H1 (cell line): ENCODE measurements around the gene CTAG1A. TPM values are rescaled to one million over a fixed set of nuclear protein-coding genes. Genes with fewer than 3 reads are reported as not detected.

Source experiments
- CTCF ChIA-PET: fragments of 300-600 bp; sonication (Branson Sonifier 250); formaldehyde crosslinking; loops from one replicate; lab custom pipeline; 2021; ENCODE audit not compliant: partially characterized antibody; lab: Charles Lee
- POLR2A ChIA-PET: fragments of 300-600 bp; sonication (Branson Sonifier 250); formaldehyde crosslinking; loops from one replicate; lab custom pipeline; 2021; ENCODE audit warnings: inconsistent platforms; ENCODE audit not compliant: partially characterized antibody; lab: Charles Lee
- DNase-seq, 2 experiments: peaks; one replicate each; pipeline versions ENCODE4 v3.0.0 to v3.0.0-alpha.2; 2010 to 2022; ENCODE audit warnings: low spot score in 2 of 2, low read depth in 1 of 2, mixed read lengths in 1 of 2
- FAIRE-seq: peaks from 2 replicates; lab custom pipeline; 2011; peaks lifted over from hg19 to GRCh38; lab: Jason Lieb, UNC
- H2AFZ ChIP-seq: 2 replicates; pipeline ENCODE4 v1.8.1; 2012; ENCODE audit warnings: low read length, inconsistent platforms
- H2AK5ac ChIP-seq: 2 replicates; pipeline ENCODE4 v1.6.1; 2013; ENCODE audit warnings: low read depth, low read length
- H2BK120ac ChIP-seq: replicated peaks from 2 replicates; pipeline ENCODE3; 2013; ENCODE audit warnings: low read depth, low read length, inconsistent platforms
- H2BK12ac ChIP-seq: 2 replicates; pipeline ENCODE4 v1.6.1; 2013; ENCODE audit warnings: low read depth, low read length
- H2BK15ac ChIP-seq: 2 replicates; pipeline ENCODE4 v1.6.1; 2013; ENCODE audit warnings: low read length
- H2BK20ac ChIP-seq: 2 replicates; pipeline ENCODE4 v1.6.1; 2013; ENCODE audit warnings: low read length
- H2BK5ac ChIP-seq: 2 replicates; pipeline ENCODE4 v1.6.1; 2013; ENCODE audit warnings: low read depth, low read length
- H3K14ac ChIP-seq: 2 replicates; pipeline ENCODE4 v1.6.1; 2013; ENCODE audit warnings: inconsistent platforms; ENCODE audit not compliant: insufficient read length
- H3K18ac ChIP-seq: 2 replicates; pipeline ENCODE4 v1.6.1; 2013; ENCODE audit warnings: low read length; ENCODE audit errors: extremely low read depth
- H3K23ac ChIP-seq: 2 replicates; pipeline ENCODE4 v1.6.1; 2013; ENCODE audit warnings: inconsistent platforms; ENCODE audit not compliant: insufficient read length
- H3K23me2 ChIP-seq: 2 replicates; pipeline ENCODE4 v1.6.1; 2013; ENCODE audit warnings: low read depth, low read length
- H3K27ac ChIP-seq: 2 replicates; pipeline ENCODE4 v1.6.1; 2011; ENCODE audit warnings: low read depth, low read length, inconsistent platforms
- H3K27me3 ChIP-seq, 4 experiments: replicated peaks in 1 of 4; 1 replicate in 1 of 4; 2 replicates in 3 of 4; pipeline versions ENCODE4 v1.6.1 to v1.8.1; 2011 to 2013; ENCODE audit warnings: low read length in 3 of 4, mild to moderate bottlenecking in 3 of 4, inconsistent platforms in 2 of 4, mixed read lengths in 2 of 4, moderate library complexity in 1 of 4; ENCODE audit not compliant: control insufficient read depth in 3 of 4, insufficient read depth in 3 of 4; ENCODE audit errors: extremely low read depth in 1 of 4
- H3K36me3 ChIP-seq, 4 experiments: 2 replicates each; pipeline versions ENCODE4 v1.6.1 to v1.8.1; 2011 to 2013; ENCODE audit warnings: mild to moderate bottlenecking in 4 of 4, low read length in 3 of 4, moderate library complexity in 2 of 4, control low read depth in 1 of 4, inconsistent platforms in 1 of 4; ENCODE audit not compliant: insufficient read depth in 4 of 4, control insufficient read depth in 2 of 4
- H3K4ac ChIP-seq: replicated peaks from 2 replicates; pipeline ENCODE3; 2013; ENCODE audit warnings: low read length, low read depth, mixed read lengths, inconsistent platforms; ENCODE audit not compliant: insufficient read length
- H3K4me1 ChIP-seq, 4 experiments: replicated peaks in 1 of 4; 1 replicate in 1 of 4; 2 replicates in 3 of 4; pipeline versions ENCODE4 v1.6.1 to v1.8.1; 2011 to 2013; ENCODE audit warnings: low read length in 3 of 4, inconsistent platforms in 2 of 4, mixed read lengths in 1 of 4; ENCODE audit not compliant: insufficient read depth in 4 of 4, control insufficient read depth in 3 of 4
- H3K4me2 ChIP-seq, 2 experiments: 2 replicates each; pipeline versions ENCODE4 v1.6.1 to v1.8.1; 2011 to 2013; ENCODE audit warnings: low read depth in 2 of 2, low read length in 2 of 2, control low read depth in 1 of 2, inconsistent platforms in 1 of 2, mild to moderate bottlenecking in 1 of 2; ENCODE audit not compliant: insufficient read depth in 1 of 2
- H3K4me3 ChIP-seq, 4 experiments: fragments of 200-600, 300-600 bp in 1 of 4; sonication (generic), shearing (Covaris generic), sonication (Bioruptor Twin) in 1 of 4; 2 replicates each; pipeline versions ENCODE4 v1.5.1 to v1.8.1; 2011 to 2016; ENCODE audit warnings: low read length in 4 of 4, low read depth in 3 of 4, control low read depth in 2 of 4, inconsistent platforms in 2 of 4, mild to moderate bottlenecking in 2 of 4, mixed read lengths in 1 of 4, moderate library complexity in 1 of 4; ENCODE audit not compliant: insufficient read depth in 2 of 4; ENCODE audit errors: extremely low read depth in 1 of 4
- H3K56ac ChIP-seq: replicated peaks from 2 replicates; pipeline ENCODE3; 2013; ENCODE audit warnings: low read depth, mild to moderate bottlenecking, mixed read lengths, low read length, inconsistent platforms; ENCODE audit not compliant: insufficient read length
- H3K79me1 ChIP-seq: 2 replicates; pipeline ENCODE4 v1.6.1; 2013; ENCODE audit warnings: low read depth, low read length, control low read depth
- H3K79me2 ChIP-seq, 2 experiments: 2 replicates each; pipeline versions ENCODE4 v1.6.1 to v1.8.1; 2012 to 2013; ENCODE audit warnings: low read length in 2 of 2, mild to moderate bottlenecking in 2 of 2, inconsistent platforms in 1 of 2; ENCODE audit not compliant: insufficient read depth in 2 of 2, control insufficient read depth in 1 of 2
- H3K9ac ChIP-seq, 4 experiments: replicated peaks in 1 of 4; 1 replicate in 1 of 4; 2 replicates in 3 of 4; pipeline versions ENCODE4 v1.6.1 to v1.8.1; 2011 to 2013; ENCODE audit warnings: low read depth in 3 of 4, low read length in 3 of 4, control low read depth in 2 of 4, mild to moderate bottlenecking in 2 of 4, moderate library complexity in 2 of 4, inconsistent platforms in 1 of 4; ENCODE audit errors: extremely low read depth in 1 of 4
- H3K9me3 ChIP-seq, 2 experiments: 2 replicates each; pipeline versions ENCODE4 v1.6.1 to v1.8.1; 2012 to 2013; ENCODE audit warnings: mild to moderate bottlenecking in 2 of 2, moderate library complexity in 2 of 2, control low read depth in 1 of 2, inconsistent platforms in 1 of 2, low read depth in 1 of 2, low read length in 1 of 2, mixed read lengths in 1 of 2; ENCODE audit not compliant: insufficient read depth in 2 of 2
- H4K20me1 ChIP-seq, 2 experiments: replicated peaks in 1 of 2; 2 replicates each; pipeline versions ENCODE3 to v1.8.1; 2011 to 2013; ENCODE audit warnings: inconsistent platforms in 2 of 2, low read length in 2 of 2, mild to moderate bottlenecking in 1 of 2; ENCODE audit not compliant: insufficient read depth in 2 of 2, control insufficient read depth in 1 of 2
- H4K5ac ChIP-seq: 2 replicates; pipeline ENCODE4 v1.6.1; 2013; ENCODE audit warnings: low read length, low read depth, mixed read lengths, inconsistent platforms; ENCODE audit not compliant: insufficient read length
- H4K8ac ChIP-seq: 2 replicates; pipeline ENCODE4 v1.8.0; 2013; ENCODE audit warnings: mild to moderate bottlenecking, moderate library complexity, low read length, inconsistent platforms; ENCODE audit not compliant: insufficient read depth; ENCODE audit errors: extremely low read depth
- H4K91ac ChIP-seq: replicated peaks from 2 replicates; pipeline ENCODE3; 2013; ENCODE audit warnings: low read length, mixed read lengths, inconsistent platforms; ENCODE audit not compliant: insufficient read length
- CHD2 ChIP-seq: IDR thresholded peaks from 2 replicates; pipeline ENCODE4 v1.6.1; 2012; ENCODE audit warnings: low read length, improper control_type of control experiment
- E2F6 ChIP-seq: IDR thresholded peaks from 2 replicates; pipeline ENCODE4 v1.6.1; 2012; ENCODE audit warnings: inconsistent platforms
- FOSL1 ChIP-seq: IDR thresholded peaks from 2 replicates; pipeline ENCODE4 v1.6.1; 2011; ENCODE audit warnings: mild to moderate bottlenecking, low read depth, low read length, moderate library complexity; ENCODE audit not compliant: insufficient read depth
- KDM4A ChIP-seq: IDR thresholded peaks from one replicate; pipeline ENCODE4 v1.7.1; 2012; ENCODE audit warnings: low read depth, mild to moderate bottlenecking, moderate library complexity, low read length, inconsistent platforms; ENCODE audit not compliant: severe bottlenecking
- KDM5A ChIP-seq: fragments of 200-600 bp; IDR thresholded peaks from 2 replicates; pipeline ENCODE4 v1.7.1; 2012; ENCODE audit warnings: mild to moderate bottlenecking, low read length, inconsistent platforms, mixed read lengths
- POLR2AphosphoS5 ChIP-seq: IDR thresholded peaks from 2 replicates; pipeline ENCODE4 v1.6.1; 2011; ENCODE audit warnings: low read depth, low read length
- SAP30 ChIP-seq: fragments of 300-600 bp; sonication (generic); IDR thresholded peaks from 2 replicates; pipeline ENCODE4 v1.7.1; 2012; ENCODE audit warnings: low read length, moderate library complexity, mild to moderate bottlenecking, inconsistent platforms; ENCODE audit not compliant: insufficient read depth, insufficient replicate concordance
- SP1 ChIP-seq: IDR thresholded peaks from 2 replicates; pipeline ENCODE4 v1.6.1; 2011; ENCODE audit warnings: low read depth, low read length
- TAF1 ChIP-seq: IDR thresholded peaks from 2 replicates; pipeline ENCODE4 v1.6.1; 2011; ENCODE audit warnings: mild to moderate bottlenecking, low read depth, low read length
- TAF7 ChIP-seq: optimal IDR thresholded peaks from 2 replicates; pipeline ENCODE3; 2011; ENCODE audit warnings: low read depth, mild to moderate bottlenecking, inconsistent platforms, low read length, moderate library complexity, borderline replicate concordance
- TCF12 ChIP-seq: IDR thresholded peaks from 2 replicates; pipeline ENCODE4 v1.6.1; 2011; ENCODE audit warnings: low read depth, mild to moderate bottlenecking, low read length
- WGBS, 2 experiments: shearing (Covaris generic) in 1 of 2; methylation state at CpG; one replicate each; pipeline versions ENCODE4 v1.1.6 to v1.1.7; 2013 to 2015; ENCODE audit warnings: low lambda C conversion rate in 2 of 2, mixed read lengths in 2 of 2, inconsistent platforms in 1 of 2, low coverage in 1 of 2, missing lambda C conversion rate in 1 of 2; ENCODE audit not compliant: insufficient replicate concordance in 2 of 2, insufficient coverage in 1 of 2, insufficient read length in 1 of 2; ENCODE audit errors: extremely low coverage in 1 of 2, missing lambda C conversion rate in 1 of 2; 5-methylcytosine and 5-hydroxymethylcytosine counted together
- polyA plus RNA-seq, 7 experiments: library from polyadenylated mRNA; depleted of rRNA in 3 of 7; stranded (reverse) in 5 of 7; unstranded in 2 of 7; fragments of >200 nt in 5 of 7; fragments of 200-250 nt in 2 of 7; gene quantifications; 1 replicate in 5 of 7; 2 replicates in 1 of 7; 4 replicates in 1 of 7; pipeline versions ENCODE4 v1.2.1 to v1.2.3, GENCODE V29; 2011 to 2013; ENCODE audit warnings: missing spikeins in 2 of 7, mixed read lengths in 2 of 7
- total RNA-seq: library from RNA; stranded (reverse); fragmentation: NEBNext Ultra II Directional; extraction: Animal tissue kit (Norgen Biotek cat#: 25700); gene quantifications from 2 replicates; pipeline ENCODE4 v1.2.1, GENCODE V29; 2021

Gene CTAG1A
- total and polyA plus RNA-seq, 2 of the 8 experiments (the other 6 are each of a cell fraction or from before 2014, with no cell fraction given): not detected

GRCh38 chrX:154600759-154601374 lies 15.9 kb downstream of the CTAG1A start:
- Histone ChIP-seq H2BK120ac (no peak overlapping the region), H2BK12ac (no peak overlapping the region), H3K9me3 (peaks cover 3 to 8% of the 10 kb centered on the region in 2 experiments), H3K4ac (no peak overlapping the region), H3K9ac (no peak overlapping the region), H4K5ac (no peak overlapping the region), H4K91ac (no peak overlapping the region), H4K8ac (no peak overlapping the region), H2BK15ac (no peak overlapping the region), H3K23me2 (no peaks in the 10 kb centered on the region), H2AK5ac (no peak overlapping the region), H2BK20ac (no peak overlapping the region), H2AFZ (no peak overlapping the region), H3K79me1 (no peaks in the 10 kb centered on the region), H2BK5ac (no peak overlapping the region), H3K23ac (no peak overlapping the region), H3K4me3 (no peak overlapping the region), H3K27ac (no peak overlapping the region), H3K18ac (no peak overlapping the region), H3K4me2 (no peak overlapping the region), H3K36me3 (no peaks in the 10 kb centered on the region), H3K14ac (no peak overlapping the region), H3K4me1 (peaks cover 0 to 7% (median 0%) of the 10 kb centered on the region in 4 experiments; a peak in 3 of 7 replicates), H3K27me3 (no peaks in the 10 kb centered on the region), H3K79me2 (no peaks in the 10 kb centered on the region), H4K20me1 (no peaks in the 10 kb centered on the region), H3K56ac (no peak overlapping the region)
- WGBS, 2 experiments: 88% methylated on average over 12 of the region's 15 CpGs; no CpG with 5 or more reads in 1 of the 2 experiments
- CTCF ChIA-PET: no interaction called here
- FAIRE-seq (no peak), DNase-seq (no peak)
- POLR2A ChIA-PET: no interaction called here
- TF ChIP-seq SP1: no peak
- no peak for TF ChIP-seq E2F6
- TF ChIP-seq KDM5A: no peak
- TF ChIP-seq TCF12: no peak
- no peak for TF ChIP-seq KDM4A
- no peak for TF ChIP-seq SAP30
- TF ChIP-seq POLR2AphosphoS5: no peak
- no peak for TF ChIP-seq FOSL1
- no peak for TF ChIP-seq TAF1
- no peak for TF ChIP-seq CHD2
- no peak for TF ChIP-seq TAF7
